IPS DF 19.7 (cell line): ENCODE data around the gene NRXN3.

Experiments
- DNase-seq: peaks from one replicate; pipeline ENCODE4 v3.0.0-alpha.2; 2013; ENCODE audit warnings: low read depth, low spot score

Gene NRXN3

GRCh38 chr14:78576437-78577166 lies 406.4 kb downstream of the NRXN3 start:
- no peak for DNase-seq

GRCh38 chr14:78581229-78581628 lies 411.1 kb downstream of the NRXN3 start:
- DNase-seq = no peak

GRCh38 chr14:78586681-78587080 lies 416.5 kb downstream of the NRXN3 start:
- no peak for DNase-seq

- DNase-seq = no peak
Observed at GRCh38 chr14:78588906-78589305, 418.7 kb downstream of the NRXN3 start.

GRCh38 chr14:78592616-78593219 lies 422.5 kb downstream of the NRXN3 start:
- no peak for DNase-seq

- DNase-seq = no peak
Observed at GRCh38 chr14:78593949-78594348, 423.8 kb downstream of the NRXN3 start.

- no peak for DNase-seq
Observed at GRCh38 chr14:78595797-78596196, 425.6 kb downstream of the NRXN3 start.

- peak; percentile 48 for DNase-seq
Observed at GRCh38 chr14:78598046-78598920, 428.1 kb downstream of the NRXN3 start.

- DNase-seq = no peak
Observed at GRCh38 chr14:78605025-78605762, 435.0 kb downstream of the NRXN3 start.

- no peak for DNase-seq
Observed at GRCh38 chr14:78605897-78606500, 435.8 kb downstream of the NRXN3 start.

GRCh38 chr14:78608998-78609787 lies 439.0 kb downstream of the NRXN3 start:
- DNase-seq = no peak

- no peak for DNase-seq
Observed at GRCh38 chr14:78610994-78611393, 440.8 kb downstream of the NRXN3 start.

GRCh38 chr14:78611796-78612571 lies 441.8 kb downstream of the NRXN3 start:
- no peak for DNase-seq

GRCh38 chr14:78612666-78613065 lies 442.5 kb downstream of the NRXN3 start:
- DNase-seq = no peak

GRCh38 chr14:78614593-78614992 lies 444.4 kb downstream of the NRXN3 start:
- no peak for DNase-seq

GRCh38 chr14:78617735-78618134 lies 447.6 kb downstream of the NRXN3 start:
- DNase-seq = no peak

- no peak for DNase-seq
Observed at GRCh38 chr14:78618368-78618767, 448.2 kb downstream of the NRXN3 start.

- DNase-seq = no peak
Observed at GRCh38 chr14:78627114-78627513, 456.9 kb downstream of the NRXN3 start.

- no peak for DNase-seq
Observed at GRCh38 chr14:78631551-78631950, 461.4 kb downstream of the NRXN3 start.

GRCh38 chr14:78633752-78634151 lies 463.6 kb downstream of the NRXN3 start:
- no peak for DNase-seq
